GM12864 (cell line): ENCODE results near the gene HAP1.
A peak's percentile ranks its signal among the peaks of the same experiment; 100 is the strongest.

Source experiments
- DNase-seq: peaks from one replicate; pipeline ENCODE4 v3.0.0-alpha.2; 2011; ENCODE audit warnings: low read depth
- H3K4me3 ChIP-seq: 2 replicates; pipeline ENCODE4 v1.5.1; 2011; ENCODE audit warnings: mild to moderate bottlenecking, low read depth, low read length, control low read depth
- CTCF ChIP-seq: IDR thresholded peaks from 2 replicates; pipeline ENCODE4 v1.5.1; 2011; ENCODE audit warnings: low read depth, mild to moderate bottlenecking, moderate library complexity, low read length, control low read depth, inconsistent platforms; ENCODE audit errors: missing control alignments

The HAP1 gene

GRCh38 chr17:41769985-41770384 is 35.5 kb upstream of the HAP1 start:
- TF ChIP-seq CTCF, result no peak
- DNase-seq, result no peak
- peak overlapping the region; percentile 87 for H3K4me3 ChIP-seq

GRCh38 chr17:41769346-41769862 is 35.0 kb upstream of the HAP1 start:
- no peak for DNase-seq
- H3K4me3 ChIP-seq, result no peak overlapping the region
- TF ChIP-seq CTCF, result no peak

- H3K4me3 ChIP-seq, result no peak overlapping the region
- TF ChIP-seq CTCF, result no peak
- DNase-seq, result no peak
Measured at GRCh38 chr17:41768682-41769288, 34.3 kb upstream of the HAP1 start.

DNA sequence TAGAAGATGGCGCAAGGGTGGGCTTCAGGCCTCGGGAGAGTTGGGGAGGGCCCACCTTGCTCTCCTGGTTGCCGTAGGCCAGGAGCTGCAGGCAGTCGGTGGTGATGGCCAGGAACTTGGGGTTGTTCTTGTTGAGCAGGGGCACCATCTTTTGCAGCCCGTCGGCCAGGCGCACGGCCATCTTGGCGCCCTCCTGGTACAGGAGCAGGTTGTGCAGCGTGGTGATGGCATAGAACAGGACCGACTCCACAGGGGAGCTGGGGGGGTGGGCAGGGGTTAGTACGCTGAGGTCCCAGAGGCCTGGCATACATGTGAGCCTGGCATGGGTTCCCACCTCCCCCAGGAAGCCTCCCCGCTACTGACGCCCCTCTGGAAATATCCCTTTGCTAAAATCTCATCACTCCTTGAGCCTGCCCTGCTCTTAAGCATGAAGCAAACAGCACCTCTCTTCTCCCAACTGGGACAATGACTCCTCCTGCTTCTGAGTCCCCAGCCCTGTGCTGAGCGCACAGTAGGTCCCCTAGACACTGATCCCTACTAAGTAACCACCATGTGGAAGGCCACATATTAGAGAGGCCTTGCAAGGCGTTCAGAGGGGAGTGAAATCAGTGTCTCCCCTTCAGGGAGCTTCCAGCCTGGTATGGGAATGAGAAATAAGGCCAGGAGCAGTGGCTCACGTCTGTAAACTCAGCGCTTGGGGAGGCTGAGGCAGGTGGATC is 33.0 kb upstream of the HAP1 start:
- TF ChIP-seq CTCF, result no peak
- DNase-seq, result no peak
- no peak overlapping the region for H3K4me3 ChIP-seq

DNA sequence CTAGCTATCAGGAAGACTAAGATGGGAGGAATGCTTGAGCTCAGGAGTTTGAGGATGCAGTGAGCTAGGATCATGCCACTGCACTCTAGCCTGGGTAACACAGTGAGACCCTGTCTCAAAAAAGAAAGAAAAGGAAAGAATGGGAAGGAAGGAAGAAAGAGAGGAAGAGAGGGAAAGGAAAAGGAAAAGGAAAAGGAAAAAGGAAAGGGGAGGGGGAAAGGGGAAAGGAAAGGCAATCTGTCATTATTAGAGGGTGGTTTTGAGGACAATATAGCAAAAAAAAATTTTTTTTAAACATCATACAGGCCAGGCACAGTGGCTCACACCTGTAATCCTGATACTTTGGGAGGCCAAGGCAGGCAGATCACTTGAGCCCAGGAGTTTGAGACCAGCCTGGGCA is 31.7 kb upstream of the HAP1 start:
- DNase-seq, result no peak
- no peak for TF ChIP-seq CTCF
- no peak overlapping the region for H3K4me3 ChIP-seq

DNA sequence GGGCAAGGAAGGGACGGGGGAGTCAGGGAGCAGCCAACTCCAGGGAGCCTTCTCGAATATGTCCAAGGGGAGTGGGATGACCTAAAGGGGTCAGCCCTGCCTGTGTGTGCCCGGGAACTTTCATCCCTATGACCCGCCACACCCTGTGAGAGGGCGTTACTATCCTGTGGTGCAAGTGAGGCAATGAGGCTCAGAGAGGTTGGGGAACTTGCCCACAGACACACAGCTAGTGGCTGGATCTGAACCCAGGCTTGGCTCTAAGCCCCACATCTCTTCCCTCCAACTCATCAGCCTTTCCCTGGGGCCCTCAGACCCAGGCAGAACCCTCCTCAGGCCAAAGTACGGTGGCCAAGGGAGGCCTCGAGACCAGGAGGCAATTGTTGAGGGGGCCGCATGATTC is 28.9 kb upstream of the HAP1 start:
- TF ChIP-seq CTCF, result no peak

More for the DNA sequence above, 28.9 kb upstream of the HAP1 start:
- DNase-seq, result no peak
- H3K4me3 ChIP-seq, result no peak overlapping the region
